Lung (tissue), 12 donors: ENCODE data around the gene NPTN. TPM values are rescaled to one million over a fixed set of nuclear protein-coding genes. Genes with fewer than 3 reads are reported as not detected.

Source experiments
- ATAC-seq: fragments of 200-7000 bp; cut with Tn5 transposase; one replicate; pipeline ENCODE4 v1.9.1; 2020; ENCODE audit warnings: moderate number of reproducible peaks; ENCODE audit not compliant: insufficient read depth, low FRiP score
- DNase-seq, 3 donors: peaks; one replicate each; pipeline ENCODE4 v3.0.0-alpha.2; 2013 to 2017
- H3K27ac ChIP-seq, 2 donors: one replicate each; pipeline ENCODE4 v1.5.1; 2013; ENCODE audit warnings: mild to moderate bottlenecking in 2 of 2, moderate library complexity in 2 of 2, control low read depth in 1 of 2, inconsistent platforms in 1 of 2, low read depth in 1 of 2, low read length in 1 of 2
- H3K27me3 ChIP-seq, 3 donors: one replicate each; pipeline ENCODE4 v1.5.1; 2013; ENCODE audit warnings: low read length in 2 of 3; ENCODE audit not compliant: control insufficient read depth in 3 of 3, insufficient read depth in 3 of 3
- H3K36me3 ChIP-seq, 4 donors: one replicate each; pipeline ENCODE4 v1.5.1; 2013; ENCODE audit warnings: low read length in 4 of 4, mild to moderate bottlenecking in 1 of 4, moderate library complexity in 1 of 4; ENCODE audit not compliant: control insufficient read depth in 4 of 4, insufficient read depth in 4 of 4
- H3K4me1 ChIP-seq, 5 donors: one replicate each; pipeline ENCODE4 v1.5.1; 2013; ENCODE audit warnings: low read length in 5 of 5, mild to moderate bottlenecking in 2 of 5, moderate library complexity in 1 of 5; ENCODE audit not compliant: control insufficient read depth in 5 of 5, insufficient read depth in 5 of 5
- H3K4me3 ChIP-seq: one replicate; pipeline ENCODE4 v1.5.1; 2013; ENCODE audit warnings: mild to moderate bottlenecking, control low read depth, moderate library complexity
- H3K9ac ChIP-seq, 2 donors: one replicate each; pipeline ENCODE4 v1.5.1; 2013; ENCODE audit warnings: low read length in 2 of 2, control low read depth in 1 of 2; ENCODE audit not compliant: insufficient read depth in 1 of 2
- H3K9me3 ChIP-seq, 4 donors: one replicate each; pipeline ENCODE4 v1.5.1; 2013; ENCODE audit warnings: low read length in 3 of 4, mild to moderate bottlenecking in 1 of 4, moderate library complexity in 1 of 4; ENCODE audit not compliant: control insufficient read depth in 4 of 4, insufficient read depth in 3 of 4
- WGBS, 2 donors: extraction: QIAGEN DNeasy Blood & Tissue Kit; methylation state at CpG; one replicate each; pipeline ENCODE4 v1.1.7; 2013; 5-methylcytosine and 5-hydroxymethylcytosine counted together
- polyA plus RNA-seq, 2 donors: library from polyadenylated mRNA; stranded (reverse); fragments of 200-250 nt; gene quantifications; one replicate each; pipeline ENCODE4 v1.2.1, GENCODE V29; 2013
- total RNA-seq, 2 donors: library from RNA; depleted of rRNA in 1 of 2; stranded (reverse); fragments of >200 nt in 1 of 2; gene quantifications; one replicate each; pipeline ENCODE4 v1.2.1, GENCODE V29; 2014 to 2021
- TF ChIP-seq, protein P1 (sequence below): IDR thresholded peaks from 2 replicates; pipeline ENCODE4 v1.5.1; 2012; ENCODE audit warnings: mild to moderate bottlenecking; ENCODE audit errors: control extremely low read depth, extremely low read depth
- donor health status: control.
- donor health status: control.
- donor health status: Bipolar disorder and iron deficiency.
- donor health status: healthy.
- donor health status: DM: yes; HTN: yes; CAD: no.

NPTN gene
- total and polyA plus RNA-seq, 4 donors: 34.1 to 148 (median 122) TPM

DNA sequence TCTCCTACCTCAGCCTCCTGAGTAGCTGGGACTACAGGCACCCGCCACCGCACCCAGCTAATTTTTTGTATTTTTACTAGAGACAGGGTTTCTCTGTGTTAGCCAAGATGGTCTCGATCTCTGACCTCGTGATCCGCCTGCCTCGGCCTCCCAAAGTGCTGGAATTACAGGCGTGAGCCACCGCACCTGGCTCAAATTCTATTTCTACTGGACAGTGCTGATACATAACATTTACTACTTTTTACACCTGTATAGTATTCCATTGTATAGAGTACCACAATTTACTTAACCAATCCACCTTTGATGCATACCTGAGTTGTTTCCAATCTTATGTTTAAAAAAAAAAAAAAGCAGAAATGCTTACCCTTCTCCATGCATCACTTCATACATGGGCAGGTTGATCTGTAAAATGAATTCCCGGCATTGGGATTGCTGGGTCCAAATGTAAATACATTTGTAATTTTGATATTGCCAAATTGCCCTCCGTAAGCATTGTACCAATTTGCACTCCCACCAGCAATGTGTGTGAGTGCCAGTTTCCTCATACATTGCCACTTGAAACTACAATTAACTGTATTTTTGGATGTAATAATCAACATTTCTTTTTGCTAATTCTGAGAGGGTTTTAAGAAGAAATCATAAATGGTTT, 94.5 kb downstream of the NPTN start:
- Histone ChIP-seq H3K27ac (no peak overlapping the region), H3K9me3 (no peaks in the 10 kb centered on the region), H3K9ac (no peak overlapping the region), H3K4me1 (no peaks in the 10 kb centered on the region), H3K36me3 (no peaks in the 10 kb centered on the region), H3K27me3 (peaks cover 0 to 5% (median 0%) of the 10 kb centered on the region in 3 donors), H3K4me3 (no peak overlapping the region)
- DNase-seq (no peak), ATAC-seq (no peak)
- WGBS, 2 donors: 92 to 94% methylated on average over 10 of the region's 10 CpGs
- TF ChIP-seq, protein P1, sequence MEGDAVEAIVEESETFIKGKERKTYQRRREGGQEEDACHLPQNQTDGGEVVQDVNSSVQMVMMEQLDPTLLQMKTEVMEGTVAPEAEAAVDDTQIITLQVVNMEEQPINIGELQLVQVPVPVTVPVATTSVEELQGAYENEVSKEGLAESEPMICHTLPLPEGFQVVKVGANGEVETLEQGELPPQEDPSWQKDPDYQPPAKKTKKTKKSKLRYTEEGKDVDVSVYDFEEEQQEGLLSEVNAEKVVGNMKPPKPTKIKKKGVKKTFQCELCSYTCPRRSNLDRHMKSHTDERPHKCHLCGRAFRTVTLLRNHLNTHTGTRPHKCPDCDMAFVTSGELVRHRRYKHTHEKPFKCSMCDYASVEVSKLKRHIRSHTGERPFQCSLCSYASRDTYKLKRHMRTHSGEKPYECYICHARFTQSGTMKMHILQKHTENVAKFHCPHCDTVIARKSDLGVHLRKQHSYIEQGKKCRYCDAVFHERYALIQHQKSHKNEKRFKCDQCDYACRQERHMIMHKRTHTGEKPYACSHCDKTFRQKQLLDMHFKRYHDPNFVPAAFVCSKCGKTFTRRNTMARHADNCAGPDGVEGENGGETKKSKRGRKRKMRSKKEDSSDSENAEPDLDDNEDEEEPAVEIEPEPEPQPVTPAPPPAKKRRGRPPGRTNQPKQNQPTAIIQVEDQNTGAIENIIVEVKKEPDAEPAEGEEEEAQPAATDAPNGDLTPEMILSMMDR: no peak

DNA sequence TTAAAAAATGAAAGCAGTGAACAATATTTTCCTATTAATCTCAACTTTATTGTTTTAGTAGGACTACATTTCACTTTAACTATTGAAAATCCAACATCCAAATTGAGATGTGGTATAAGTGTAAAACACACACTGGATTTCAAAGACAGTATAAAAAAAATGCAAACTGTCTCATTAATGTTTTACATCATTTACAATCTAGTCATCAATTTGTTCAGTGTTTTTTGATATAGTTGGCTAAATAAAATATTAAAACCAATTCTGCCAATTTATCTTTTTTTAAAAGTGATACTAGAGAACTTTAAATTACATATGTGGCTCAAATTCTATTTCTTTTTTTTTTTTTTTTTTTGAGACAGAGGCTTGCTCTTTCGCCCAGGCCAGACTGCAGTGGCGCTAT, 95.1 kb downstream of the NPTN start:
- no peaks in the 10 kb centered on the region for H3K4me1 ChIP-seq
- H3K36me3 ChIP-seq: no peaks in the 10 kb centered on the region
- no peak overlapping the region for H3K9ac ChIP-seq
- TF ChIP-seq, protein P1: no peak
- ATAC-seq (no peak), DNase-seq (no peak)
- WGBS, 2 donors: 96 to 98% methylated on average over 2 of the region's 2 CpGs
- H3K27me3 ChIP-seq: peaks cover 0 to 5% (median 0%) of the 10 kb centered on the region in 3 donors
- H3K4me3 ChIP-seq: no peak overlapping the region
- no peak overlapping the region for H3K27ac ChIP-seq
- H3K9me3 ChIP-seq: no peaks in the 10 kb centered on the region

DNA sequence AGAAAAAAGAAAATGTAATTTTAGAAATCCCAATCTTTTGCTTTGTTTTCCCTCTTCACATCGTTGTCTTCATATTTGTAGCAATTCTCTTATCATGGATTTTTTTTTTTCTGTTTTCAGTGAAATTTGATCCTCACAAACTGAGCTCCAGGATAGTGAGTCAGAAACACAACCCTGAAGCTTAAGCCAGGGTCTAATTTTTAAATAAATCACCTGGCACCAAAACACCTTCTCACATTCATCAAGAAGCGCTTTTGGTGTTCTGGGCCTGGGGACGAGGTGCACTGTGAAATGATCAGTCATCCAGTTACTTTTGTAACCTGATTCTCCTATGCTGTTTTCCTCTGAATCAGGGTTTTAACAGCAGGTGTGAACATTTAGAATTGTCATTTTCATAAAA, 102.5 kb downstream of the NPTN start:
- DNase-seq: no peak
- no peak for ATAC-seq
- TF ChIP-seq, protein P1: no peak

GRCh38 chr15:73527598-73527997, 105.6 kb downstream of the NPTN start:
- Histone ChIP-seq H3K4me3 (no peak overlapping the region), H3K9ac (no peak overlapping the region), H3K4me1 (no peaks in the 10 kb centered on the region), H3K36me3 (no peaks in the 10 kb centered on the region), H3K27ac (no peak overlapping the region), H3K27me3 (no peaks in the 10 kb centered on the region), H3K9me3 (no peaks in the 10 kb centered on the region)
- TF ChIP-seq, protein P1: no peak
- 90 to 92% methylated on average over 2 of the region's 2 CpGs for WGBS, 2 donors
- DNase-seq (no peak), ATAC-seq (no peak)

More for the DNA sequence above, 102.5 kb downstream of the NPTN start:
- no peak overlapping the region for H3K9ac ChIP-seq
- H3K27ac ChIP-seq: no peak overlapping the region
- H3K4me1 ChIP-seq: no peaks in the 10 kb centered on the region
- H3K27me3 ChIP-seq: no peaks in the 10 kb centered on the region
- no peaks in the 10 kb centered on the region for H3K9me3 ChIP-seq
- H3K36me3 ChIP-seq: no peaks in the 10 kb centered on the region
- 75 to 87% methylated on average over 3 of the region's 3 CpGs for WGBS, 2 donors
- no peak overlapping the region for H3K4me3 ChIP-seq
